GM18508 (cell line): Measurements from ENCODE around the gene AQP12B.
"Not testable (repeated sequence)": the region's sequence is repeated elsewhere in the genome, so short reads cannot be mapped to it uniquely, and the experiment has no call there.

Experiments used
- ATAC-seq: cut with Tn5 transposase; IDR thresholded peaks from one replicate; pipeline ENCODE4 v1.9.1; 2021; ENCODE audit warnings: moderate number of reproducible peaks; ENCODE audit not compliant: insufficient read depth, unreplicated experiment

Gene AQP12B

GRCh38 chr2:240702640-240703011 is 19.9 kb upstream of the AQP12B start:
- no peak for ATAC-seq

- ATAC-seq = no peak
Measured at GRCh38 chr2:240701736-240702639, 19.3 kb upstream of the AQP12B start.

- no peak for ATAC-seq
Measured at GRCh38 chr2:240701091-240701735, 18.5 kb upstream of the AQP12B start.

- not testable (repeated sequence) for ATAC-seq
Measured at GRCh38 chr2:240700616-240701015, 17.9 kb upstream of the AQP12B start.

GRCh38 chr2:240699835-240700234 is 17.1 kb upstream of the AQP12B start:
- not testable (repeated sequence) for ATAC-seq

GRCh38 chr2:240698852-240699561 is 16.3 kb upstream of the AQP12B start:
- ATAC-seq = not testable (repeated sequence)

GRCh38 chr2:240696469-240696868 is 13.8 kb upstream of the AQP12B start:
- ATAC-seq = not testable (repeated sequence)

GRCh38 chr2:240695593-240695992 is 12.9 kb upstream of the AQP12B start:
- not testable (repeated sequence) for ATAC-seq

GRCh38 chr2:240694304-240694703 is 11.6 kb upstream of the AQP12B start:
- ATAC-seq = not testable (repeated sequence)

GRCh38 chr2:240692583-240693561 is 10.2 kb upstream of the AQP12B start:
- ATAC-seq = not testable (repeated sequence)

- ATAC-seq = not testable (repeated sequence)
Measured at GRCh38 chr2:240691631-240692420, 9.1 kb upstream of the AQP12B start, which contains the start of gene AQP12A. AQP12A (plus strand) TSS chr2:240691866; CDS start chr2:240691914, 48 bp downstream.

- not testable (repeated sequence) for ATAC-seq
Measured at GRCh38 chr2:240691075-240691427, 8.4 kb upstream of the AQP12B start.

- not testable (repeated sequence) for ATAC-seq
Measured at GRCh38 chr2:240690421-240691074, 7.9 kb upstream of the AQP12B start.

- ATAC-seq = no peak
Measured at GRCh38 chr2:240689975-240690374, 7.3 kb upstream of the AQP12B start.

- no peak for ATAC-seq
Measured at GRCh38 chr2:240688553-240688919, 5.9 kb upstream of the AQP12B start.

GRCh38 chr2:240687741-240688552 is 5.3 kb upstream of the AQP12B start:
- ATAC-seq = no peak

- ATAC-seq = no peak
Measured at GRCh38 chr2:240687045-240687740, 4.5 kb upstream of the AQP12B start.
